Activated T-cell treated with anti-CD3 and anti-CD28 coated beads, Interleukin-2, amount 50 U/mL, for 4 hours (primary cell): ENCODE data around the gene PDCD1. TPM values are rescaled to one million over a fixed set of nuclear protein-coding genes. Genes with fewer than 3 reads are reported as not detected.
"Not testable (repeated sequence)": the region's sequence is repeated elsewhere in the genome, so short reads cannot be mapped to it uniquely, and the experiment has no call there.

ENCODE experiments used
- ATAC-seq, 2 donors: fragments of 200-7000 bp; cut with Tn5 transposase; one replicate each; pipeline ENCODE4 v1.10.0; 2021
- DNase-seq: peaks from one replicate; pipeline ENCODE4 v3.0.0-alpha.2; 2020
- H3K27me3 Mint-ChIP-seq: one replicate; pipeline ENCODE4 v1.8.0; 2021; ENCODE audit warnings: low read depth, mixed read lengths
- H3K36me3 Mint-ChIP-seq: one replicate; pipeline ENCODE4 v1.8.0; 2022; ENCODE audit warnings: mixed read lengths; ENCODE audit not compliant: insufficient read depth
- H3K4me1 Mint-ChIP-seq: one replicate; pipeline ENCODE4 v1.8.0; 2021; ENCODE audit warnings: low read depth, mixed read lengths
- H3K4me3 Mint-ChIP-seq: one replicate; pipeline ENCODE4 v1.8.0; 2021; ENCODE audit warnings: mild to moderate bottlenecking, moderate library complexity, mixed read lengths
- H3K9me3 Mint-ChIP-seq: one replicate; pipeline ENCODE4 v1.8.0; 2021; ENCODE audit warnings: mixed read lengths
- total RNA-seq, 3 donors: library from RNA; stranded (reverse); gene quantifications; one replicate each; pipeline ENCODE4 v1.2.1, GENCODE V29; 2021

PDCD1 gene
- total RNA-seq, 3 donors from 2014 or later, result 60.5 to 102 (median 77.3) TPM

- Mint-ChIP-seq H3K27me3 (no peaks in the 10 kb centered on the region), H3K9me3 (no peaks in the 10 kb centered on the region), H3K4me3 (no peak overlapping the region), H3K36me3 (no peaks in the 10 kb centered on the region), H3K4me1 (peaks cover 8% of the 10 kb centered on the region)
- ATAC-seq (no peak), DNase-seq (no peak)
Measured at GRCh38 chr2:241876528-241877196, 18.0 kb upstream of the PDCD1 start.

DNA sequence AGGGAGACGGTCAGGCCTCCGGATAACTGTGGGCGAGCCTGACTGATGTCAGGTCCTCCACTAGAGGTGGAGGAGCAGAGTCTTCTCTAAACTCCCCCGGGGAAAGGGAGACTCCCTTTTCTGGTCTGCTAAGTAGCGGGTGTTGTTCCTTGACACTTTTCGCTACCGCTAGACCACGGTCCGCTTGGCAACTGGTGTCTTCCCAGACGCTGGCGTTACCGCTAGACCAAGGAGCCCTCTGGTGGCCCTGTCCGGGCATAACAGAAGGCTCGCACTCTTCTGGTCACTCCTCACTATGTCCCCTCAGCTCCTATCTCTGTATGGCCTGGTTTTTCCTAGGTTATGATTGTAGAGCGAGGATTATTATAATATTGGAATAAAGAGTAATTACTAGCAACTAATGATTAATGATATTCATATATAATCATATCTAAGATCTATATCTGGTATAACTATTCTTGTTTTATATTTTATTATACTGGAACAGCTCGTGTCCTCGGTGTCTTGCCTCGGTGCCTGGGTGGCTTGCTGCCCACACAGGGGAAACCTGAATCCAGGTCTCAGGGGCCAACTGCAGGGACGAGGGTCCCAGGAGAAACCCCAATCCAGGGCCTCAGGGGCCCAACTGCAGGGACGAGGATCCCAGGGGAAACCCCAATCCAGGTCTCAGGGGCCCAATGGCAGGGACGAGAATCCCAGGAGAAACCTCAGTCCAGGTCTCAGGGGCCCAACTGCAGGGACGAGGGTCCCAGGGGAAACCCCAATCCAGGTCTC lies 17.2 kb upstream of the PDCD1 start:
- H3K9me3 Mint-ChIP-seq, result not testable (repeated sequence)

DNA sequence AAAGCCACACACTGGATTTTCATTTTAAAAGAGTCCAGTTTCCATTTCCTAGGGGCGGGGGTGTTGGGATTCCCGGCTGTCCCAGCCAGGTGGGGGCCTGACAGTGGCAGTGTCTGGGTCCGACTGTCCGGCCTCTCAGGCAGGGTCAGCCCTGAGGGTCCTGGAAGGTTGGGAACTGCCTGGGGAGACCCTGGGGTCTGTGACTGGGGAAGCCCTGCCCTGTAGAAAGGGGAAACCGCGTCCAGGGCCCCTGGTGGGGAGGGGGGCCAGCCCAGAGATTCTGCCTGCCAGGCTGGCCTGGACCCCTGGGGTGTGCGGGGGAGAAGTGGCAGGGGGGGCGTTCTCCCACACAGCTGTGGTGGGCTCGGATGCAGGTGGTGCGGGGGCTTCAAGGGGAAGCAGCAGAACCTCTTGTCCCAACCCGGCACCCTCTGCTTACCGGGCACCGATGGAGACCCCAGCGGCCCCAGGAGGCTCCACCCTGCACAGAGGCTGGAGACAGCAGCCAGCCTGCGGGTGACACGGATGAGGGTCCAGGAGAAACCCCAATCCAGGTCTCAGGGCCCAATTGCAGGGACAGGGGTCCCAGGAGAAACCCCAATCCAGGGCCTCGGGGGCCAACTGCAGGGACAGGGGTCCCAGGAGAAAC lies 15.7 kb upstream of the PDCD1 start:
- H3K36me3 Mint-ChIP-seq, result no peaks in the 10 kb centered on the region
- no peak for DNase-seq
- no peaks in the 10 kb centered on the region for H3K9me3 Mint-ChIP-seq
- no peak for ATAC-seq
- peaks cover 14% of the 10 kb centered on the region for H3K4me1 Mint-ChIP-seq
- no peak overlapping the region for H3K4me3 Mint-ChIP-seq
- no peaks in the 10 kb centered on the region for H3K27me3 Mint-ChIP-seq

More for the DNA sequence above, 17.2 kb upstream of the PDCD1 start:
- DNase-seq, ATAC-seq, H3K4me3 Mint-ChIP-seq, H3K36me3 Mint-ChIP-seq, H3K27me3 Mint-ChIP-seq: not testable (repeated sequence)
- peaks cover 12% of the 10 kb centered on the region for H3K4me1 Mint-ChIP-seq

DNA sequence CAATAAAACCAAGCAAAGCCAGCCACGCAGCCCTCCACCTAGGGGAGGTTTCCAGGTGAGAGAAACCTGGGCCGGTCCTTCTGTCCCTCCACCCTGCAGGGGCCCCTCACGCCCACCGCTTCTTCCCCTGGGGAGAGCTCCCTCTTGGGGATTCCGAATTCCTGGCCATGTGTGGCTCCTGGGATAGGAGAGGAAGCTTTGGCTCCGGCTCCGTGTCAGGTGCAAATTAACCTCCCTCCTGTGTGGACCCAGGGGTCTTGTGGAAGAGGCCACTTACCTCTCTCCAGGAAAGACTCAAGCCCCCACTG lies 15.1 kb upstream of the PDCD1 start:
- no peaks in the 10 kb centered on the region for H3K36me3 Mint-ChIP-seq
- peaks cover 20% of the 10 kb centered on the region for H3K4me1 Mint-ChIP-seq
- ATAC-seq (no peak), DNase-seq (no peak)
- H3K4me3 Mint-ChIP-seq, result no peak overlapping the region
- H3K27me3 Mint-ChIP-seq, result no peaks in the 10 kb centered on the region
- H3K9me3 Mint-ChIP-seq, result no peaks in the 10 kb centered on the region

DNA sequence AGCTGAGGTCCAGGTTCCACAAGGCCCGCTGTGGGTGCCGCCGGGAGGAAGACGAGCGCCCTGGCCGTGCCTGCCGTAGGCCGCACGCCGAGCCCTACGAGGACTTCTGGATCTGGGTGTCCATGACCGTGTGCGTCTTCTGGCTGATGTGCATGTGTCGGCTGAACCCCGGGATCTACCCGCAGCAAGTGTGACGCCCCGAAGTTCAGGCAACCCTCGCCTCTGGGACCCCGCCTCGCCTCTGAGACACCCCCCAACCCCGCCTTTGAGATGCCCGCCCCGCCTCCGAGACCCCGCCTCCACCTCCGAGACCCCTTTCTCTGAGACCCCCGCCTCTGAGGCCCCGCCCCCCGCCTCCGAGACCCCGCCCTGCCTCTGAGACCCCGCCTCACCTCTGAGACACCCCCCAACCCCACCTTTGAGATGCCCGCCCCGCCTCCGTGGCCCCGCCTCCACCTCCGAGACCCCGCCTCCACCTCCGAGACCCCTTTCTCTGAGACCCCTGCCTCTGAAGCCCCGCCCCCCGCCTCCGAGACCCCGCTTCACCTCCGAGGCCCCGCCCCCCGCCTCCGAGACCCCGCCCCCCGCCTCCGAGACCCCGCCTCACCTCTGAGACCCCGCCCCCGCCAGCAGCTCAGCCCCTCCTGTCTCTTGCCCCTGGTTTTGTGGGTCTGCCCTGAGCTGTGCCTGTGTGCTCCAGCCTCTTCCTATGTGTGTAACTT lies 14.5 kb upstream of the PDCD1 start:
- Mint-ChIP-seq H3K4me1 (peaks cover 25% of the 10 kb centered on the region), H3K36me3 (no peaks in the 10 kb centered on the region), H3K9me3 (no peaks in the 10 kb centered on the region), H3K27me3 (no peaks in the 10 kb centered on the region), H3K4me3 (no peak overlapping the region)
- DNase-seq, result no peak
- ATAC-seq, result no peak

- Mint-ChIP-seq H3K36me3 (no peaks in the 10 kb centered on the region), H3K4me1 (peaks cover 35% of the 10 kb centered on the region), H3K9me3 (no peaks in the 10 kb centered on the region), H3K4me3 (no peak overlapping the region), H3K27me3 (no peaks in the 10 kb centered on the region)
- ATAC-seq, result no peak
- DNase-seq, result no peak
Measured at GRCh38 chr2:241872313-241872642, 13.6 kb upstream of the PDCD1 start.

- no peak overlapping the region for H3K4me3 Mint-ChIP-seq
Measured at GRCh38 chr2:241871538-241872312, 13.0 kb upstream of the PDCD1 start.

GRCh38 chr2:241870611-241871537 lies 12.2 kb upstream of the PDCD1 start:
- no peaks in the 10 kb centered on the region for H3K36me3 Mint-ChIP-seq
- no peaks in the 10 kb centered on the region for H3K9me3 Mint-ChIP-seq
- peaks cover under 1% of the 10 kb centered on the region for H3K27me3 Mint-ChIP-seq
- DNase-seq (no peak), ATAC-seq (peak in 1 of 2 donors; percentile 6)
- H3K4me3 Mint-ChIP-seq, result no peak overlapping the region
- H3K4me1 Mint-ChIP-seq, result peaks cover 40% of the 10 kb centered on the region

More at GRCh38 chr2:241871538-241872312, 13.0 kb upstream of the PDCD1 start:
- Mint-ChIP-seq H3K27me3 (no peaks in the 10 kb centered on the region), H3K9me3 (no peaks in the 10 kb centered on the region), H3K36me3 (no peaks in the 10 kb centered on the region), H3K4me1 (peaks cover 39% of the 10 kb centered on the region)
- DNase-seq (no peak), ATAC-seq (no peak)

DNA sequence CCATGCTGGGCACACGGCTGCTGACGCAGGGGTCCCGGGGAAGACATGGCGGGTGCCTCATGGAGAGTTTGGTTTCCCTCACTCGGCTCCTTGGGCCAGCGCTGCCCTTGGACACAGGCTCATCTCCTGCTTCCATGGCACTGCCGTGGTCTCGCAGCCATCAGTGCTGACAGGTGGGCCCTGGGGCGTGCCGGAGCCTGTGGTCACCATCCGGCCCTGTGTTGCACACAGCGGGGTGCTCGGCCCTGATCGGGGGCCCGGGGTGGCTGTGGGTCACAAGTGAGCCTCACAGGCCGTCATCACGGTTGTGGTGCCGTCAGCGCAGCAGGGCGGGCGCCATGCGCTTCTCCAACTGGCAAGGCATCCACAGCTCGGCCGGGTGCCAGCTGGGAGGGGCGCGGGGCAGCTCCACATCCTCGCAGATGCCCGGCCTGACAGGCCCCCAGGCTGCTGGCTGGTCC lies 11.4 kb upstream of the PDCD1 start:
- H3K4me3 Mint-ChIP-seq, result no peak overlapping the region
- H3K9me3 Mint-ChIP-seq, result no peaks in the 10 kb centered on the region
- no peaks in the 10 kb centered on the region for H3K36me3 Mint-ChIP-seq
- ATAC-seq, result no peak
- DNase-seq, result no peak
- H3K4me1 Mint-ChIP-seq, result peaks cover 43% of the 10 kb centered on the region
- peaks cover 6% of the 10 kb centered on the region for H3K27me3 Mint-ChIP-seq

- Mint-ChIP-seq H3K9me3 (no peaks in the 10 kb centered on the region), H3K36me3 (no peaks in the 10 kb centered on the region), H3K27me3 (peaks cover 10% of the 10 kb centered on the region), H3K4me3 (peak within 1 kb of the TSS; percentile 37), H3K4me1 (peaks cover 51% of the 10 kb centered on the region)
- DNase-seq, result no peak
- ATAC-seq, result no peak
Measured at GRCh38 chr2:241869087-241869961, 10.6 kb upstream of the PDCD1 start, which contains the start of gene RTP5. Gene RTP5, plus strand, starts transcription at chr2:241869729. Its CDS starts 28 bp downstream, at chr2:241869757.

GRCh38 chr2:241868661-241869081 lies 10.0 kb upstream of the PDCD1 start:
- Mint-ChIP-seq H3K4me1 (peaks cover 57% of the 10 kb centered on the region), H3K9me3 (no peaks in the 10 kb centered on the region), H3K27me3 (peaks cover 12% of the 10 kb centered on the region), H3K36me3 (no peaks in the 10 kb centered on the region), H3K4me3 (peak overlapping the region; percentile 37)
- no peak for DNase-seq
- ATAC-seq, result peak; percentile 6 to 9

DNA sequence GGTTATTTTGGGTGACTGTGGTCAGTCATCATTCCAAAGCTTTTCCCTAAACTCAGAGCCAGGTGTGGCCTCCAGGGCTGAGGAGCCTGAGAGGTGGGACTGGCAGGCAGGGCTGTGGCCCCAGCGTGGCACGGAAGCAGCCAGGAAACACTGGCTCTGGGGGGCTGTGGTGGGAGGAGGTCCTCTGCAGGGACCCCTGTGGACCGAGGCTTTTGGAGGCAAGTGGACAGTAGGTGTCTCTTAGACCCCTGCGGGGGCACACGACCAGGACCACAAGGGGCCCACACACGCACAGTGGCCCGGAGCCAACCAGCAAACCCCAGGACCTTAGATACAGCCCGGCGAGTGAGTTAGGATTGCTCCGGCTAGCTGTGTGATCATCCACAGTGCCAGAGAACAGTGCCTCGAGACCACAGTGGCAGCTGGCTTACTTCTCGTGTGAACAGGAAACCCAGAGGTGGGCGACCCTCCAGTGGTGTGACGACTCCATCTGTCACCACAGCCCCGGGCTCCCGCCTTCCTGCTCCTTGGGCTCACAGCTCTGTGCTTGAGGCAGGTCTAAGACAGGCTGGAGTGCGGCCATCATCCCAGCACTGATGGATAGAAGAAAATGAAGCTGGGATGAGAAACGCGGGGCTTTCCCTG lies 9.2 kb upstream of the PDCD1 start:
- ATAC-seq, result peak; percentile 64 to 70
- H3K4me3 Mint-ChIP-seq, result peak overlapping the region; percentile 37

More for the DNA sequence above, 9.2 kb upstream of the PDCD1 start:
- Mint-ChIP-seq H3K36me3 (no peaks in the 10 kb centered on the region), H3K4me1 (peaks cover 64% of the 10 kb centered on the region), H3K27me3 (peaks cover 12% of the 10 kb centered on the region), H3K9me3 (no peaks in the 10 kb centered on the region)
- DNase-seq, result peak; percentile 54
